ENCODE data around the gene FGL2.

- TF ChIP-seq POLR2AphosphoS5 (IDR thresholded peaks at IDR 0.05; ENCODE audit: borderline replicate concordance, low read depth, low read length) (no peak), EZH2 (IDR thresholded peaks at IDR 0.05) (no peak)
Measured at GRCh38 chr7:77246026-77246640, 46.5 kb upstream of the FGL2 start.
